ENCODE measurements around the gene THAP7.
A peak's percentile ranks its signal among the peaks of the same experiment; 100 is the strongest.

THAP7 gene

DNA sequence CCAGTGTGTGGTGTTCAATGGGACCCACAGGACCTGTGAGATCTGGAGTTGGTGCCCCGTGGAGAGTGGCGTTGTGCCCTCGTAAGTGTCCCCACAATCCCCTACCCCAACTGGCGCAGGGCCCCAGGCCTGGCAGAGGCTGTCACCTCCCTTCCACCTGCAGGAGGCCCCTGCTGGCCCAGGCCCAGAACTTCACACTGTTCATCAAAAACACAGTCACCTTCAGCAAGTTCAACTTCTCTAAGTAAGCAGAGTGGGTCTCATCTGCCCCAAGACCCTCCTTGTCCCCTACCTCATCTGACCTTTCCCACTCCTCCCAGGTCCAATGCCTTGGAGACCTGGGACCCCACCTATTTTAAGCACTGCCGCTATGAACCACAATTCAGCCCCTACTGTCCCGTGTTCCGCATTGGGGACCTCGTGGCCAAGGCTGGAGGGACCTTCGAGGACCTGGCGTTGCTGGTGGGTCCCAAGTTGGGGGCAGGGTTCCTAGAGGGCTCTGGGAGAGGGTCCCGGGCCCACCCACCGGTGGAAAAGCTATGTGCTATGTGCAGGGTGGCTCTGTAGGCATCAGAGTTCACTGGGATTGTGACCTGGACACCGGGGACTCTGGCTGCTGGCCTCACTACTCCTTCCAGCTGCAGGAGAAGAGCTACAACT lies 21.2 kb upstream of the THAP7 start:
- H3K4me3 ChIP-seq (ENCODE audit: low read depth, low read length): no peak overlapping the region
- no peak for DNase-seq (ENCODE audit: low read depth)
- TF ChIP-seq, protein P1, sequence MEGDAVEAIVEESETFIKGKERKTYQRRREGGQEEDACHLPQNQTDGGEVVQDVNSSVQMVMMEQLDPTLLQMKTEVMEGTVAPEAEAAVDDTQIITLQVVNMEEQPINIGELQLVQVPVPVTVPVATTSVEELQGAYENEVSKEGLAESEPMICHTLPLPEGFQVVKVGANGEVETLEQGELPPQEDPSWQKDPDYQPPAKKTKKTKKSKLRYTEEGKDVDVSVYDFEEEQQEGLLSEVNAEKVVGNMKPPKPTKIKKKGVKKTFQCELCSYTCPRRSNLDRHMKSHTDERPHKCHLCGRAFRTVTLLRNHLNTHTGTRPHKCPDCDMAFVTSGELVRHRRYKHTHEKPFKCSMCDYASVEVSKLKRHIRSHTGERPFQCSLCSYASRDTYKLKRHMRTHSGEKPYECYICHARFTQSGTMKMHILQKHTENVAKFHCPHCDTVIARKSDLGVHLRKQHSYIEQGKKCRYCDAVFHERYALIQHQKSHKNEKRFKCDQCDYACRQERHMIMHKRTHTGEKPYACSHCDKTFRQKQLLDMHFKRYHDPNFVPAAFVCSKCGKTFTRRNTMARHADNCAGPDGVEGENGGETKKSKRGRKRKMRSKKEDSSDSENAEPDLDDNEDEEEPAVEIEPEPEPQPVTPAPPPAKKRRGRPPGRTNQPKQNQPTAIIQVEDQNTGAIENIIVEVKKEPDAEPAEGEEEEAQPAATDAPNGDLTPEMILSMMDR (IDR thresholded peaks at IDR 0.05; ENCODE audit: low read depth, low read length, missing control alignments): peak; percentile 47

DNA sequence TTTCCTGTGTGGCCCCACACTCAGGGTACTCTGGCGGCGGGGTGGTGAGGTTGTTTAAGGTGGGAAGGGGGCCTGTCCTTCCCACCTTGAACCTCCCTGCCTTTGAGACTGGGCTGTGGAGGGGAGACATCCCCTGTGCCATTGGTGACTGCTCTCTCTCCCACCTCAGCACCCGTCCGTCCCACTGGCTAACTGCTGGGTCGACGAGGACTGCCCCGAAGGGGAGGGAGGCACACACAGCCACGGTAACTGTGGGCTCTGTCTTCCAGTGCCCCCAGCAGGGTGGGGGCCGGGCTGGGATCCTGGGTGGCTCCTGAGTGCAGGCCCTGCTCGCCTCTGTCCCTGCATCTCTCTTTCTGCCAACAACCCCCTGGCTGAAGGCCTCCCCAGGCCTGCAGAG lies 20.6 kb upstream of the THAP7 start:
- TF ChIP-seq, protein P1 (IDR thresholded peaks at IDR 0.05; ENCODE audit: low read depth, low read length, missing control alignments): no peak
- no peak overlapping the region for H3K4me3 ChIP-seq (ENCODE audit: low read depth, low read length)
- DNase-seq (ENCODE audit: low read depth): no peak

- TF ChIP-seq, protein P1 (IDR thresholded peaks at IDR 0.05; ENCODE audit: low read depth, low read length, missing control alignments): peak; percentile 68
- DNase-seq (ENCODE audit: low read depth): no peak
- H3K4me3 ChIP-seq (ENCODE audit: low read depth, low read length): no peak overlapping the region
Observed at GRCh38 chr22:21020802-21021429, 19.0 kb upstream of the THAP7 start.

DNA sequence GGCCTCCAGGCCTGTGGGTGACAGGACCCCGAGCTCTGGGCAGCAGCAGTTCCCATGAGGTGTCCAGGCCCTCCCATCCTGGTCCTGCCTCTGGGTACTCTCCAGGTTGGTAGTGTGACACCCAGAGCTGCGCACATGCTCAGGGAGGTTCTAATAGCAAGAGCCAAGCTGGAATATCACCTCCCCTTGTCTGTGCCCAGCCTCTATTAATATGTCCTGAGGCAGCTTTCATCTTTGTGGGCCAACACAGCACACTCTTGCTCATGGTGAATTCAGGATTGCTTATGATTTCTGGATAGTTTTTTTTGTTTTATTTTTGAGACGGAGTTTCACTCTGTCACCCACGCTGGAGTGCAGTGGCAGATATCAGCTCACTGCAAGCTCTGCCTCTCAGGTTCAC lies 16.4 kb upstream of the THAP7 start:
- no peak for DNase-seq (ENCODE audit: low read depth)
- TF ChIP-seq, protein P1 (IDR thresholded peaks at IDR 0.05; ENCODE audit: low read depth, low read length, missing control alignments): no peak
- no peak overlapping the region for H3K4me3 ChIP-seq (ENCODE audit: low read depth, low read length)

DNA sequence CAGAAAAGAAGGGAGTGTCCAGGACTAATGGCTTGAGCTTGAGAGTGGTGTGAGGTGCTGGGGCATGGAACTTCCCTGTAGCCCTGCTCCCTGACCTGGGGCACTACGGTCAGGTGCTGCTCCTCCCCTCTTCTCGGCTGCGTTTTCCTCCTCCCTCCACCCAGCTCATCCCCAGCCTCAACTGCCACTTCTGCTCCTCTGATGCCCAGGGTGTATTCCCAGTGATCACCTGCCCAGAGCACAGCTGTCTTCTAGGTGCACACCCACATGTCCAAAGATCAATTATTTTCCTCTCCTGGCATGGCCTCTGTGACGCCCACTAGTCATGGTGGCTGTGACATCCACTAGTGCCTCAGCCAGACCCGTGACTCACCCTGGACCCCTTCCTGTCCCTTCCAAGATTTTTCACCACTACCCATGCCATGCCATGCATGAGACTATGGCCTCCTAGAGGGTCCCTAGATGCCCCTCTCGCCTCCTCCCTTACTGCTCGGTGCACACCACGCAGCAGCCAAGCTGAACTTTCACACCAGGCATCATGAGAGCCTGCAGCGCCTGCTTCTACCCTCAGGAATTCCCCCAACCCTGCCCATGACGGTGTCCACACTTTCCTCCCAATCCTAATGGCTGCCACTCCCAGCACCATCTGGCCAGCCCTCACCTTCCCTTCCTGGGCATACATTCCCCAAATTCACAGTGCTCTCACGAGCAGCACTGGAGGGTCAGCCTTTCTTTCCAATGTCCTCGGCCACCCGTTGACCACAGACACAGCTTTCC lies 14.9 kb upstream of the THAP7 start:
- no peak for DNase-seq (ENCODE audit: low read depth)
- TF ChIP-seq, protein P1 (IDR thresholded peaks at IDR 0.05; ENCODE audit: low read depth, low read length, missing control alignments): no peak
- no peak overlapping the region for H3K4me3 ChIP-seq (ENCODE audit: low read depth, low read length)

GRCh38 chr22:21015466-21016006 lies 13.6 kb upstream of the THAP7 start:
- no peak overlapping the region for H3K4me3 ChIP-seq (ENCODE audit: low read depth, low read length)
- DNase-seq (ENCODE audit: low read depth): no peak
- TF ChIP-seq, protein P1 (IDR thresholded peaks at IDR 0.05; ENCODE audit: low read depth, low read length, missing control alignments): no peak
